ENCODE measurements around the gene AZU1. TPM values are rescaled to one million over a fixed set of nuclear protein-coding genes. Genes with fewer than 3 reads are reported as not detected.

The AZU1 gene
- total RNA-seq, 2 donors from 2014 or later, result 0.26 TPM; not detected in 1

DNA sequence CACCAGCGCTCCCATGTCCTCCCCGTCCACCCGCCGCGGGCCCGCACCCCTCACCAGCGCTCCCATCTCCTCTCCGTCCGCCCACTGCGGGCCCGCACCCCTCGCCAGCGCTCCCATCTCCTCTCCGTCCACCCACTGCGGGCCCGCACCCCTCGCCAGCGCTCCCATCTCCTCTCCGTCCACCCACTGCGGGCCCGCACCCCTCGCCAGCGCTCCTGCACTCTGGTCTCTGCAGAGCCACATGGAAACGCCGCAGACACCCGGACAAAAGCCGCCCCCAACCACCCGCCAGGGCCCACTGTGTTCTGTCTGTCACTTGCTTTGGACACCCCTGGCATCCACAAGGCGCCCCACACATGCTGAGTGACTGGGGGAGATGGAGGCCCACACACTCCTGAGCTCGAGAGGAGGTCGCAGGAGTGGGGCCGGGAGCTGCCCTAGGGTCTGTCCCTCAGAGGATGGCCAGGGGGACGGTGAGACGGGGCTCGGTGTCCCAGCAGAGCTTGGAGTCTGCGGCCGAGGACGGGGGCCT is 39.2 kb downstream of the AZU1 start:
- Histone ChIP-seq H3K27ac (no peak overlapping the region), H3K36me3 (replicated peaks in 1 of 2; ENCODE audit: insufficient read depth in 1 of 2, low read depth in 2 of 2) (peaks cover 2 to 8% of the 10 kb centered on the region in 2 donors), H3K4me1 (peaks cover 19% of the 10 kb centered on the region), H3K27me3 (no peaks in the 10 kb centered on the region), H3K9me3 (no peaks in the 10 kb centered on the region), H3K4me3 (no peak overlapping the region)
- intact Hi-C loops (cut with DNase I), result no loop called here
- WGBS, 2 donors, result 86 to 94% methylated on average over 31 to 34 of the region's 38 CpGs
- no peak for DNase-seq
- no peak for TF ChIP-seq POLR2A (IDR thresholded peaks at IDR 0.05)
- TF ChIP-seq, protein P1, sequence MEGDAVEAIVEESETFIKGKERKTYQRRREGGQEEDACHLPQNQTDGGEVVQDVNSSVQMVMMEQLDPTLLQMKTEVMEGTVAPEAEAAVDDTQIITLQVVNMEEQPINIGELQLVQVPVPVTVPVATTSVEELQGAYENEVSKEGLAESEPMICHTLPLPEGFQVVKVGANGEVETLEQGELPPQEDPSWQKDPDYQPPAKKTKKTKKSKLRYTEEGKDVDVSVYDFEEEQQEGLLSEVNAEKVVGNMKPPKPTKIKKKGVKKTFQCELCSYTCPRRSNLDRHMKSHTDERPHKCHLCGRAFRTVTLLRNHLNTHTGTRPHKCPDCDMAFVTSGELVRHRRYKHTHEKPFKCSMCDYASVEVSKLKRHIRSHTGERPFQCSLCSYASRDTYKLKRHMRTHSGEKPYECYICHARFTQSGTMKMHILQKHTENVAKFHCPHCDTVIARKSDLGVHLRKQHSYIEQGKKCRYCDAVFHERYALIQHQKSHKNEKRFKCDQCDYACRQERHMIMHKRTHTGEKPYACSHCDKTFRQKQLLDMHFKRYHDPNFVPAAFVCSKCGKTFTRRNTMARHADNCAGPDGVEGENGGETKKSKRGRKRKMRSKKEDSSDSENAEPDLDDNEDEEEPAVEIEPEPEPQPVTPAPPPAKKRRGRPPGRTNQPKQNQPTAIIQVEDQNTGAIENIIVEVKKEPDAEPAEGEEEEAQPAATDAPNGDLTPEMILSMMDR (IDR thresholded peaks at IDR 0.05), result no peak
- no peak for ATAC-seq

DNA sequence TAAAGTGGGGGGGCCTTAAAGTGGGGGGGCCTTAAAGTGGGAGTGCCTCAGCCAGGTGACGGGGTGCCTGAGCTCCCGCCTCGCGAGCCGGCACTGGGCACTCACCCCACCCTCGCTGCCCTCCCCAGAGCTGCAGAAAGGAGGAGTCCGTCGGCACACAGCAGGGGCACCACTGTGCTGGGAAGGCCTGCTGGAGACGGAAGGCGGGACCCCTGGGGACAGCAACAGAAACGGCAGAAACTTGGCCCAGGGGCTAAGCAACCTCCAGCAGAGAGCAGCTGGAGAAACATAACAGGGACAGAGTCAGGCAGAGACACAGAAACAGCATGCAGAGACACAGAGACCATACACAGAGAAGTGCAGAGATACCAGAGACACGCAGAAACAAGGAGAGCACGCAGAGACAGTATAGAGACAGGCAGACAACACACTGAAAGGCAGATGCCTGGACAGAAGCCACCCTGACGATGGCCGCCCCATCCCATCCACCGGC is 39.7 kb downstream of the AZU1 start:
- Histone ChIP-seq H3K27me3 (no peaks in the 10 kb centered on the region), H3K4me3 (no peak overlapping the region), H3K27ac (no peak overlapping the region), H3K36me3 (replicated peaks in 1 of 2; ENCODE audit: insufficient read depth in 1 of 2, low read depth in 2 of 2) (peaks cover 2 to 8% of the 10 kb centered on the region in 2 donors), H3K9me3 (no peaks in the 10 kb centered on the region), H3K4me1 (peaks cover 20% of the 10 kb centered on the region)
- intact Hi-C loops (cut with DNase I), result no loop called here
- WGBS, 2 donors, result 82 to 92% methylated on average over 10 to 16 of the region's 16 CpGs
- no peak for TF ChIP-seq POLR2A (IDR thresholded peaks at IDR 0.05)
- TF ChIP-seq, protein P1 (IDR thresholded peaks at IDR 0.05), result no peak
- DNase-seq, result no peak
- ATAC-seq, result no peak

DNA sequence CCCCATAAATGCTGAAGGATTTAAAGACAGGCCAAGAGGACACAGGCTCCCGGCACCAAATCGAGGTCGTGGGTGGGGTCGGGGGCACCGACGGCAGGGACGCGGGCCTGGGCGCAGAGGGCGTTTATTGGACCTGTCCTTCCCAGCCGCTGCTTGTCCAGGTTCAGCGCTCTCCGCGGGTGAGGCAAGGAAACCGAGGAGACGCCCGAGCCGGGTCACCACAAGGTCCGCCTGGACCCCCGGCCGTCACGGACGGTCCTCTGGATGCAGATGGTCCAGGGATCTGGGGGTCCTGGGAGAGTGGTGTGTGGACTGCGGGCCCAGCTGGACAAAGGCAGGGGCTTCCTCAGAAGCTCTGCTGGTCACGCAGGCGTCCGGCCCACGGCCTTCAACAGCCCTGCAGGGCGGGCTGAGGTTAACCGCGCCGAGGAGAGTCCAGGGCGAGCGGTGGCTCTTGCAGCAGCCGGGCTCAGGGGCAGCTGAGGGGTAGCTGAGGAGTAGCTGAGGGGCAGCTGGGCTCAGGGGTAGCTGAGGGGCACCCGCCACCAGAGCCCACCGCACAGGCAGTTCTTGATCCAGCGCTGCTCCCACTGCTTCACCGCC is 40.3 kb downstream of the AZU1 start:
- DNase-seq (no peak), ATAC-seq (no peak)
- 95 to 98% methylated on average over 14 to 31 of the region's 39 CpGs for WGBS, 2 donors
- intact Hi-C loops (cut with DNase I), result no loop called here
- peaks cover 17% of the 10 kb centered on the region for H3K4me1 ChIP-seq
- H3K27me3 ChIP-seq, result no peaks in the 10 kb centered on the region
- H3K4me3 ChIP-seq, result no peak overlapping the region
- no peaks in the 10 kb centered on the region for H3K9me3 ChIP-seq
- H3K36me3 ChIP-seq (replicated peaks in 1 of 2; ENCODE audit: insufficient read depth in 1 of 2, low read depth in 2 of 2), result peaks cover 2 to 8% of the 10 kb centered on the region in 2 donors
- TF ChIP-seq POLR2A (IDR thresholded peaks at IDR 0.05), result no peak
- TF ChIP-seq, protein P1 (IDR thresholded peaks at IDR 0.05), result no peak
- no peak overlapping the region for H3K27ac ChIP-seq

DNA sequence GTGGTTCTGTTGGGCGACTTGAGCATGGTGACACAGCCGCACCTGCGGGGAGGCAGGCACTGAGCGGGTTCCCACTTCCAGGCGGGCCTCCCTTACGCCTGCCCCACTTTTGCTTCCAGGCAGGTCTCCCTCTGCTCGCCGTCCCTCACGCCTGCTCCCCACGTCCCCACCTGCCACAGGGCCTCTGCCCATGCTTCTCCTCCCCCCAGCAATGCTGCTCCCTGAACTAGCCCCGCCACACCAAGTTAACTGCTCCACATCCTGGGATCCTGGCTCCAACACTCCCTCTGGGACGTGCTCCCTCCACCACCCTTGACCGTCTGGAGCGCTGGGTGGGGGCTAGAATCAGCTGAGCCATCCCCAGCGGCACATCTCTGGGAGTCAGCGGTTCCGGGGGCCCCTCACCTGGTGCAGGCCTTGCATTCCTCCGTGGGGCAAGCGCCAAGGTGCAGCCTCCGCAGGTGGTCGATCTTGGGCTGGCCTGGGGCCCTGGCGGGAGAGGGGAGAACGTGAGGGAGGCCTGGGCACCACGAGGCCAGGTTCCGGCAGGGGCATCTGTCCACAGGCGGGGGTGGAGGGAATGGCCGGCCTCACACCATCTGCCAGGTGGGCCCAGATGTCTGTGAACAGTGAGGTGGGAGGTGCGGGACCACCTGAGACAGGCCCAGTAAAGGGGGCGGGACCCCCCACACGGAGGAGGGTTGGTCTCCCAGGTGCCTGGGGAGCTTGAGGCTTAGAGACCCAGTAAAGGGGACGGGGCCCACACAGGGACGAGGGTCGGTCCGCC is 41.0 kb downstream of the AZU1 start:
- Histone ChIP-seq H3K36me3 (replicated peaks in 1 of 2; ENCODE audit: insufficient read depth in 1 of 2, low read depth in 2 of 2) (peaks cover 2 to 8% of the 10 kb centered on the region in 2 donors), H3K4me3 (no peak overlapping the region), H3K9me3 (no peaks in the 10 kb centered on the region), H3K4me1 (peaks cover 11% of the 10 kb centered on the region), H3K27ac (no peak overlapping the region), H3K27me3 (no peaks in the 10 kb centered on the region)
- TF ChIP-seq, protein P1 (IDR thresholded peaks at IDR 0.05), result no peak
- no peak for TF ChIP-seq POLR2A (IDR thresholded peaks at IDR 0.05)
- WGBS, 2 donors, result 93 to 95% methylated on average over 29 to 30 of the region's 34 CpGs
- no peak for ATAC-seq
- no peak for DNase-seq
- intact Hi-C loops (cut with DNase I), result no loop called here

Data from body of pancreas (tissue), 4 donors.